ENCODE measurements around the gene CSKMT.
A peak's percentile ranks its signal among the peaks of the same experiment; 100 is the strongest.
"Not testable (repeated sequence)": the region's sequence is repeated elsewhere in the genome, so short reads cannot be mapped to it uniquely, and the experiment has no call there.

The CSKMT gene

GRCh38 chr11:62656796-62657429 is 8.2 kb upstream of the CSKMT start:
- DNase-seq (ENCODE audit: low read depth): no peak

- peak; percentile 37 for DNase-seq (ENCODE audit: low read depth)
Observed at GRCh38 chr11:62664405-62665074, 572 bp upstream of the CSKMT start.

DNA sequence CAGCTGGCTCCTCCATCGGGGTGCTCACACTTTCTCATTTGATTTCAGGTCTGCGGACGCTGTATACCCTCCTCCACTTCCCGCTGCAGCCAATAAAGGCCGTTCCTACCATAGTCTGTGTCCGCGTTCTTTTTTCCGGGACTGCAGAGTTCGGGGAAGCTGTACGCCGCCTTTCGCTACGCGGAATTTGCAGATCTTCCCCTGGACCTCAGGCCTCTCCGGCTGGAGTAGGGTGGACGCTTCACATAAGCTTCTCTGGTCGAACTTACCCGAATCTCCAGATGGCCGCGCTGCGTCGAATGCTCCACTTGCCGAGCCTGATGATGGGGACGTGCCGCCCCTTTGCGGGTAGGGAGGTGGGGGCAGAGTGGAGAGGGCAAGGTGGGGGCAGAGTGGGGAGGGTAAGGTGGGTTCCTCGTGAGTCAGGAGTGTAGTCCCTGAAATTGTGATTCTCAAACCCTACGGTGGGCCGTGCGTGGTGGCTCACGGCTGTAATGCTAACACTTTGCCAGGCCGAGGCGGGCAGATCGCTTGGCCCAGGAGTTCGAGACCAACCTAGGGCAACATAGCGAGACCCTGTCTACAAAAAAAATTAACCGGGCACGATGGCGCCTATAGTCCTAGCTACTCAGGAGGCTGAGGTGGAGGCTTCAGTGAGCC is 617 bp downstream of the CSKMT start:
- DNase-seq (ENCODE audit: low read depth): peak; percentile 38

GRCh38 chr11:62666259-62666926 is 1.3 kb downstream of the CSKMT start:
- DNase-seq (ENCODE audit: low read depth): no peak

GRCh38 chr11:62667460-62667859 is 2.3 kb downstream of the CSKMT start:
- no peak for DNase-seq (ENCODE audit: low read depth)

GRCh38 chr11:62669420-62670161 is 4.5 kb downstream of the CSKMT start:
- no peak for DNase-seq (ENCODE audit: low read depth)

DNA sequence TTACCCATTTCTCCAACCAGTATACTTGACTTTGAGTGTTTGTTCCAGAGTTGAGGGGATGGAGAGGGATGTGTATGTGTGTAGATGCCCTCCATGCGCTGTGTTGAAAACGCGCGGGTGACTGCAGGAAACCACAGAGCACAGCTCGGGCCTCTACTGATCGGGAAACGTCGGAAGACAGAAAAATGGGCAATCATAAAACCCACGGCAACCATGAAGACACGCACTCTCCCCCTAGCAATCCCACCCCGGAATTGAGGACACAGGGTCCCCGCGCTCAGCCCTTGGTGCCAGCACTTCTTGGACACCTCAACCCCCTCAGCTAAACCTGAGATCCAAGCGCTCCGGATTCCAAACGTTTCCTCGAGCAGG is 6.1 kb downstream of the CSKMT start:
- DNase-seq (ENCODE audit: low read depth): no peak

GRCh38 chr11:62671608-62672389 is 6.7 kb downstream of the CSKMT start, which contains the start of the genes LBHD1 and UQCC3:
Gene LBHD1, minus strand, starts transcription at chr11:62672267. Its CDS starts 2,236 bp downstream, at chr11:62670031.
Gene UQCC3, plus strand, starts transcription at chr11:62671673. Its CDS starts 73 bp downstream, at chr11:62671746.
- peak; percentile 48 for DNase-seq (ENCODE audit: low read depth)

- no peak for DNase-seq (ENCODE audit: low read depth)
Observed at GRCh38 chr11:62673196-62673525, 8.0 kb downstream of the CSKMT start.

DNA sequence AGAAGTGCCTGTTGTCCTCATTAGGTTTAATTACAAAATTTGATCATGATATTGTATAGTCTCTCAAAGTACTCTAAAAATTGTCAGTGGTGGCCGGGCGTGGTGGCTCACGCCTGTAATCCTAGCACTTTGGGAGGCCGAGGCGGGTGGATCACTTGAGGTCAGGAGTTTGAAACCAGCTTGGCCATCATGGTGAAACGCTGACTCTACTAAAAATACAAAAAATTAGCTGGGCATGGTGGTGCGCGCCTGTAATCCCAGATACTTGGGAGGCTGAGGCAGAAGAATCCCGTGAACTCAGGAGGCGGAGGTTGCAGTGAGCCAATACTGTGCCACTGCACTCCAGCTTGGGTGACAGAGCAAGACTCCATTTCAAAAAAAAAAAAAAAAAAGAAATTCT is 10.3 kb downstream of the CSKMT start:
- DNase-seq (ENCODE audit: low read depth): not testable (repeated sequence)

- no peak for DNase-seq (ENCODE audit: low read depth)
Observed at GRCh38 chr11:62676698-62677097, 11.6 kb downstream of the CSKMT start.

DNA sequence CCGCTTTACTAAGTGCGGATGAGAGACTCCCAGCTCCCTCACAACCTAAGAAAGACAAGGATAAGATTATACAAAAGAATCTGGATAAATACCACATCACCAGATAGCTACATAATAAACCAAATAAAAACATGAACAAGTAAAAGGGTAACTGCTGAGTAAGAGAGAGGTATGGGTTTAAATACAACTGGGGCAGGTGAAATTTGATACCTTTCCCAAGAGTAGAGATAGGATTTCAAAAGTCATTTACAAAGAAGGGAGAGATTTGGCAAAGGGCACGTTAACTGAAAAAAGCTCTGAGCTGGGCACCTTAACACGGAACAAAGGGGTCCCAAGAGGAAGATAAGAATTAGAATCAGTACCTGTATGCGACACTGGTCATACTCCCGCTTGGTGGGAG is 12.0 kb downstream of the CSKMT start:
- DNase-seq (ENCODE audit: low read depth): no peak

DNA sequence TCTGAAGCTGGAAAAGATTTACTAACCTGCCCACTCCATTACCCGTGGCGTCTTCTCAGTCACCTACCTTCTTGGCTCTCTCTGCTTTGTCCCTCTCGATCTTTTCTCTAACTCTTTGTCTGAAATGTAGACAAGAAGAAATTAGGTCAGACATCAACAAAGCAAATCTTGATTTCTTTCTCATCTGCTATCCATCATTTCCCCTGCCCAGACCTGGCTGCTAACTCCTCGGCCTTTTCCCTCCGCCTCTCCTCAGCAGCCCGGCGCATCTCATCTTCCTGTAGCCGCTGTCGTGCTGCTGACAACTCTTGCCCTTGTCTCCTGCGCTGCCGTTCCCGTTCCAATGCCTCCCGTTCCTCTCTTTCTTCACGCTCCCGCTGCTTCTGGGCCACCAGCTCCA is 12.6 kb downstream of the CSKMT start:
- DNase-seq (ENCODE audit: low read depth): no peak

- no peak for DNase-seq (ENCODE audit: low read depth)
Observed at GRCh38 chr11:62678433-62678769, 13.3 kb downstream of the CSKMT start.

GRCh38 chr11:62678770-62679696 is 13.9 kb downstream of the CSKMT start, which contains the start of gene UBXN1:
Gene UBXN1, minus strand, starts transcription at chr11:62679073. Its CDS starts 150 bp downstream, at chr11:62678923.
- DNase-seq (ENCODE audit: low read depth): peak; percentile 77

- no peak for DNase-seq (ENCODE audit: low read depth)
Observed at GRCh38 chr11:62680825-62681240, 15.7 kb downstream of the CSKMT start.

- no peak for DNase-seq (ENCODE audit: low read depth)
Observed at GRCh38 chr11:62682518-62682917, 17.4 kb downstream of the CSKMT start.

DNA sequence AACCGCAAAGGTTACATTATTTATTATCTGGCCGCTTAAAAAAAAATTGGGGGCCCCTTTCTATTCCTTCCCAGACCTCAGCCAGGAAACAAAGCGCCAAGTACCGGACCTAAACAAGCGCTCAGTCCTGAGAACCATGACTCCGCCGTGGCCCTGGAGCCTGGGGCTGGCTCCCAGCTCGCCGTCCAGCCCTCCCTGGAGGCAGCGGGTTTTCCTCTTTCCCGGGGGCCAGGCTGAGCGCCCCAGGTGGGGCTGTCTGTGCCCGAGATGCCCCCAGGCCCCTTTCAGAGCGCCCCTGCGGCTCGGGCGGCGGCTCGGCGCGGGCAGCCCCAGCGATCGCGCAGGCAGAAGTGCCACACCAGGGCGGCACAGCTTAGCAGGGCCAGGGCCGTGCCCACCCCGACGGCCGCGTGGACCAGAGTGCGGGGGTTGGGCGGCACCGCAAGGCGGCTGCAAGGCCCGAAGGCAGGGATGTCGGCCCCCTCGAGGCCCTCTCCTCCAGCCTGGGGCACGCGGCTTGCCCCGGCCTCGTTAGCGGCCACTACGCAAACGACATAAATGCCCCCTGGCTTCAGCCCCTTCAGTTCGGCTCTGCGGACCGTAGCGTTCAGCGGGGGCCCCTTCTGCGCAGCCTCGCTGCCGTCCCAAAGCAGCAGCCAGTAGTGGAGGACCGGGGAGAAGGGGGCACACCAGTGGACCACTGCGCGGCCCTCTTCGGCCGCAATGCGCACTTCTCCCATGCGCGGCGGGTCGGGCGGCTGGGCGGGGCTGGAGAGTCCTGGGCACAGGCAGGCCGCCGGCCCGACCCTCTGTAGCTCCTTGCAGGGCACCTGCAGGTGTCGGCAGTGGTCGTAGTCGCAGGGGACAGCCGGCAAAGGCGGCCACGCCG is 22.6 kb downstream of the CSKMT start:
- DNase-seq (ENCODE audit: low read depth): no peak

GRCh38 chr11:62688491-62688890 is 23.4 kb downstream of the CSKMT start:
- no peak for DNase-seq (ENCODE audit: low read depth)
